HEK293 (cell line): ENCODE data around the gene RNF41.

ENCODE experiments used
- GFI1B ChIP-seq: fragments of 450-650 bp; formaldehyde crosslinking; IDR thresholded peaks from 2 replicates; pipeline ENCODE4 v1.5.1; 2016; ENCODE audit warnings: missing biosample characterization, missing genetic modification characterization
- MZF1 ChIP-seq: fragments of 450-650 bp; formaldehyde crosslinking; IDR thresholded peaks from 2 replicates; pipeline ENCODE4 v1.5.1; 2017; ENCODE audit warnings: missing biosample characterization, missing genetic modification characterization, borderline replicate concordance
- OVOL3 ChIP-seq: fragments of 450-650 bp; formaldehyde crosslinking; IDR thresholded peaks from 2 replicates; pipeline ENCODE4 v1.5.1; 2016; ENCODE audit warnings: missing biosample characterization, missing genetic modification characterization
- TSHZ1 ChIP-seq: fragments of 450-650 bp; formaldehyde crosslinking; IDR thresholded peaks from 2 replicates; pipeline ENCODE4 v1.5.1; 2016; ENCODE audit warnings: missing biosample characterization, missing genetic modification characterization, borderline replicate concordance
- ZBTB11 ChIP-seq: fragments of 450-650 bp; formaldehyde crosslinking; conservative IDR thresholded peaks from 2 replicates; pipeline ENCODE4 v1.5.1; 2016; ENCODE audit warnings: low read depth, missing biosample characterization, missing genetic modification characterization
- ZNF19 ChIP-seq: fragments of 450-650 bp; formaldehyde crosslinking; IDR thresholded peaks from 2 replicates; pipeline ENCODE4; 2016; ENCODE audit warnings: missing biosample characterization, missing genetic modification characterization, low read depth
- ZNF202 ChIP-seq: fragments of 450-650 bp; formaldehyde crosslinking; IDR thresholded peaks from 2 replicates; pipeline ENCODE4 v1.5.1; 2016; ENCODE audit warnings: missing biosample characterization, missing genetic modification characterization, borderline replicate concordance
- ZNF223 ChIP-seq: fragments of 450-650 bp; formaldehyde crosslinking; IDR thresholded peaks from 2 replicates; pipeline ENCODE4 v1.5.1; 2016; ENCODE audit warnings: missing biosample characterization, missing genetic modification characterization
- ZNF266 ChIP-seq: fragments of 450-650 bp; formaldehyde crosslinking; IDR thresholded peaks from 2 replicates; pipeline ENCODE4 v1.5.1; 2016; ENCODE audit warnings: missing biosample characterization, missing genetic modification characterization, low read depth
- ZNF394 ChIP-seq: fragments of 450-650 bp; formaldehyde crosslinking; IDR thresholded peaks from 2 replicates; pipeline ENCODE4 v1.5.1; 2016; ENCODE audit warnings: missing biosample characterization, missing genetic modification characterization, mild to moderate bottlenecking, moderate library complexity, borderline replicate concordance
- ZNF501 ChIP-seq: fragments of 450-650 bp; formaldehyde crosslinking; IDR thresholded peaks from 2 replicates; pipeline ENCODE4 v1.5.1; 2016; ENCODE audit warnings: missing biosample characterization, missing genetic modification characterization
- ZNF518A ChIP-seq: fragments of 450-650 bp; formaldehyde crosslinking; conservative IDR thresholded peaks from 2 replicates; pipeline ENCODE4 v1.5.1; 2016; ENCODE audit warnings: low read depth, missing biosample characterization, missing genetic modification characterization
- ZNF530 ChIP-seq: fragments of 450-650 bp; formaldehyde crosslinking; IDR thresholded peaks from 2 replicates; pipeline ENCODE4 v1.5.1; 2016; ENCODE audit warnings: low read depth, missing biosample characterization, missing genetic modification characterization
- ZNF558 ChIP-seq: fragments of 450-650 bp; formaldehyde crosslinking; IDR thresholded peaks from 2 replicates; pipeline ENCODE4 v1.5.1; 2016; ENCODE audit warnings: missing biosample characterization, missing genetic modification characterization
- ZNF580 ChIP-seq: fragments of 450-650 bp; formaldehyde crosslinking; IDR thresholded peaks from 2 replicates; pipeline ENCODE4 v1.5.1; 2016; ENCODE audit warnings: missing biosample characterization, missing genetic modification characterization
- ZXDB ChIP-seq: fragments of 450-650 bp; formaldehyde crosslinking; IDR thresholded peaks from 2 replicates; pipeline ENCODE4 v1.5.1; 2016; ENCODE audit warnings: missing biosample characterization, missing genetic modification characterization
- TF ChIP-seq, protein P1 (sequence below): fragments of 450-650 bp; formaldehyde crosslinking; IDR thresholded peaks from 2 replicates; pipeline ENCODE4 v1.5.1; 2016; ENCODE audit warnings: missing biosample characterization, missing genetic modification characterization
- TF ChIP-seq, protein P2 (sequence below): fragments of 450-650 bp; formaldehyde crosslinking; IDR thresholded peaks from 2 replicates; pipeline ENCODE4 v1.5.1; 2016; ENCODE audit warnings: missing biosample characterization, missing genetic modification characterization, borderline replicate concordance
- TF ChIP-seq, protein P3 (sequence below): fragments of 450-650 bp; formaldehyde crosslinking; IDR thresholded peaks from 2 replicates; pipeline ENCODE4 v1.5.1; 2017; ENCODE audit warnings: missing biosample characterization, missing genetic modification characterization

The RNF41 gene

GRCh38 chr12:56266068-56266692 lies 44.5 kb upstream of the RNF41 start (continued):
- peak; percentile 46; the same call in 1 of the 2 replicates for TF ChIP-seq MZF1 (tag by site-specific recombination)
- TF ChIP-seq, protein P1, sequence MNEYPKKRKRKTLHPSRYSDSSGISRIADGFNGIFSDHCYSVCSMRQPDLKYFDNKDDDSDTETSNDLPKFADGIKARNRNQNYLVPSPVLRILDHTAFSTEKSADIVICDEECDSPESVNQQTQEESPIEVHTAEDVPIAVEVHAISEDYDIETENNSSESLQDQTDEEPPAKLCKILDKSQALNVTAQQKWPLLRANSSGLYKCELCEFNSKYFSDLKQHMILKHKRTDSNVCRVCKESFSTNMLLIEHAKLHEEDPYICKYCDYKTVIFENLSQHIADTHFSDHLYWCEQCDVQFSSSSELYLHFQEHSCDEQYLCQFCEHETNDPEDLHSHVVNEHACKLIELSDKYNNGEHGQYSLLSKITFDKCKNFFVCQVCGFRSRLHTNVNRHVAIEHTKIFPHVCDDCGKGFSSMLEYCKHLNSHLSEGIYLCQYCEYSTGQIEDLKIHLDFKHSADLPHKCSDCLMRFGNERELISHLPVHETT, result peak; percentile 75
- TF ChIP-seq ZNF19 (tag by site-specific recombination), result peak; percentile 86; the same call in 1 of the 2 replicates
- peak; percentile 93 for TF ChIP-seq ZNF518A (tag by site-specific recombination)
- peak; percentile 62; the same call in 1 of the 2 replicates for TF ChIP-seq ZNF558 (tag by site-specific recombination)
- peak; percentile 69; the same call in 1 of the 2 replicates for TF ChIP-seq ZNF223
- TF ChIP-seq ZXDB, result peak; percentile 50; the same call in 1 of the 2 replicates
- 0 out of 2 replicates have a peak, but pooled peaks have one; percentile 11 for TF ChIP-seq ZNF501 (tag by site-specific recombination)
- 0 out of 2 replicates have a peak, but pooled peaks have one; percentile 61 for TF ChIP-seq ZNF530 (tag by site-specific recombination)
- peak; percentile 76; the same call in 1 of the 2 replicates for TF ChIP-seq ZNF202 (tag by site-specific recombination)
- TF ChIP-seq TSHZ1 (tag by site-specific recombination), result peak; percentile 35; the same call in 1 of the 2 replicates
- TF ChIP-seq ZBTB11 (tag by site-specific recombination), result peak; percentile 79
- peak; percentile 96 for TF ChIP-seq ZNF394
- TF ChIP-seq, protein P2, sequence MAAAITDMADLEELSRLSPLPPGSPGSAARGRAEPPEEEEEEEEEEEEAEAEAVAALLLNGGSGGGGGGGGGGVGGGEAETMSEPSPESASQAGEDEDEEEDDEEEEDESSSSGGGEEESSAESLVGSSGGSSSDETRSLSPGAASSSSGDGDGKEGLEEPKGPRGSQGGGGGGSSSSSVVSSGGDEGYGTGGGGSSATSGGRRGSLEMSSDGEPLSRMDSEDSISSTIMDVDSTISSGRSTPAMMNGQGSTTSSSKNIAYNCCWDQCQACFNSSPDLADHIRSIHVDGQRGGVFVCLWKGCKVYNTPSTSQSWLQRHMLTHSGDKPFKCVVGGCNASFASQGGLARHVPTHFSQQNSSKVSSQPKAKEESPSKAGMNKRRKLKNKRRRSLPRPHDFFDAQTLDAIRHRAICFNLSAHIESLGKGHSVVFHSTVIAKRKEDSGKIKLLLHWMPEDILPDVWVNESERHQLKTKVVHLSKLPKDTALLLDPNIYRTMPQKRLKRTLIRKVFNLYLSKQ (tag by site-specific recombination), result peak; percentile 78; the same call in 1 of the 2 replicates
- peak; percentile 67; the same call in 1 of the 2 replicates for TF ChIP-seq OVOL3 (tag by site-specific recombination)
- peak; percentile 82 for TF ChIP-seq ZNF266 (tag by site-specific recombination)
- TF ChIP-seq, protein P3, sequence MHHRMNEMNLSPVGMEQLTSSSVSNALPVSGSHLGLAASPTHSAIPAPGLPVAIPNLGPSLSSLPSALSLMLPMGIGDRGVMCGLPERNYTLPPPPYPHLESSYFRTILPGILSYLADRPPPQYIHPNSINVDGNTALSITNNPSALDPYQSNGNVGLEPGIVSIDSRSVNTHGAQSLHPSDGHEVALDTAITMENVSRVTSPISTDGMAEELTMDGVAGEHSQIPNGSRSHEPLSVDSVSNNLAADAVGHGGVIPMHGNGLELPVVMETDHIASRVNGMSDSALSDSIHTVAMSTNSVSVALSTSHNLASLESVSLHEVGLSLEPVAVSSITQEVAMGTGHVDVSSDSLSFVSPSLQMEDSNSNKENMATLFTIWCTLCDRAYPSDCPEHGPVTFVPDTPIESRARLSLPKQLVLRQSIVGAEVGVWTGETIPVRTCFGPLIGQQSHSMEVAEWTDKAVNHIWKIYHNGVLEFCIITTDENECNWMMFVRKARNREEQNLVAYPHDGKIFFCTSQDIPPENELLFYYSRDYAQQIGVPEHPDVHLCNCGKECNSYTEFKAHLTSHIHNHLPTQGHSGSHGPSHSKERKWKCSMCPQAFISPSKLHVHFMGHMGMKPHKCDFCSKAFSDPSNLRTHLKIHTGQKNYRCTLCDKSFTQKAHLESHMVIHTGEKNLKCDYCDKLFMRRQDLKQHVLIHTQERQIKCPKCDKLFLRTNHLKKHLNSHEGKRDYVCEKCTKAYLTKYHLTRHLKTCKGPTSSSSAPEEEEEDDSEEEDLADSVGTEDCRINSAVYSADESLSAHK, result peak; percentile 14; the same call in 1 of the 2 replicates
- TF ChIP-seq GFI1B (tag by site-specific recombination), result peak; percentile 68; the same call in 1 of the 2 replicates
- 0 out of 2 replicates have a peak, but pooled peaks have one; percentile 48 for TF ChIP-seq ZNF580
